HG03280 (cell line): ENCODE data around the gene SPATA17.

Source experiments
- ATAC-seq: cut with Tn5 transposase; IDR thresholded peaks from one replicate; pipeline ENCODE4 v1.9.1; 2021; ENCODE audit warnings: mild to moderate bottlenecking, moderate library complexity; ENCODE audit not compliant: unreplicated experiment

The SPATA17 gene

GRCh38 chr1:217910203-217910602 lies 279.1 kb downstream of the SPATA17 start:
- ATAC-seq, result no peak

GRCh38 chr1:217910791-217911320 lies 279.7 kb downstream of the SPATA17 start:
- ATAC-seq, result no peak

DNA sequence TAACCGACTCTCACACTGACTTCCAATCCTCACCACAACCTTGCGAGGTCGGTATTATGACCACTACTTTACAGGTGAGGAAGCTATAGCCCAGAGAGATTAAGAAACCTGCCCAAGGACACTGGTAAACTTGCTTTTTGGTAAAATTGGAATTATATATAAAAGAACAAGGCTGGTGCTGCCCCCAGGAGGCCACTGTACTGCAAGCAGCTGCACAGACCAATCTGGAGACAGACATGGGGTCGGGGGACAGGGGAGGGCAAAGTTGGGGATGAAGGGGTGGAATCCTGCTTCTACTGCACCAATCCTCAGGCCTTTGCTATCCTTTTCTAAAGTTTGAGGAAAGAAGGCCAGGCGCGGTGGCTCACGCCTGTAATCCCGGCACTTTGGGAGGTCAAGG lies 280.8 kb downstream of the SPATA17 start:
- ATAC-seq, result no peak

DNA sequence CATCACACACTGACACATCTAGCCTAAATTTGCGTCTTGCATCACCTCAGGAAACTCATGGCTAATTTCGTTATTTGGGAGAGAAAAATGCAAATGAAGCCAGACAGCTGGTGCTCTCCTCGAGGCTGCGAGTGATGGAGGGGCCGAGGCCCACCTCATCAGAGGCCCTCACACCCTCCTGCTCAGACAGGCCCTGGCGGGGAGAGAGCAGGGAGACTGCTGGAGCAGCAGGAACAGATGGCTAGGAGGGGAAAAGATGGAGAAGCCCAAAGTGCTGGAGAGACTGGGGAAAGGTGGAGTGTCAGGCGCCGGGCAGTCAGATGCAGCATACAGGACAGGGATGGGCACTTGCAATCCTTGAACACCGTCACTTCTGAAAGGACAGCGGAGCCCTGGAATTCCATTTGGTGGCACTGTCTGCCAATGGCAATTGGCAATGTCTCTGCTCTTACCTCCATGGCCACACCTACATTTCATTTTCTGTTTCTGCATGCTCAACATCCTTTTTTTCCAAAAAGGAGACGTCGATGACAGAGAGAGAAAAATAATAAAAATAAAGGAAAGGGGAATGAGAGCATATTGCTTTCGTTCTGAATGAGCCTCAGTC lies 286.2 kb downstream of the SPATA17 start:
- no peak for ATAC-seq

- no peak for ATAC-seq
These were observed 288.7 kb downstream of the SPATA17 start for GRCh38 chr1:217919683-217920388.
